HepG2 (cell line): ENCODE results near the gene CTAGE1. TPM values are rescaled to one million over a fixed set of nuclear protein-coding genes. Genes with fewer than 3 reads are reported as not detected.

Source experiments
- ATAC-seq: fragments of 200-7000 bp; cut with Tn5 transposase; 3 replicates; pipeline ENCODE4 v1.9.1; 2020; ENCODE audit warnings: mild to moderate bottlenecking, moderate library complexity
- BruUV-seq: library from RNA; stranded (reverse); fragments of 400-500 nt; replicated peaks from 2 replicates; lab custom pipeline; 2021; lab: Mats Ljungman, UMichigan
- CTCF ChIA-PET: fragments of 300-600 bp; formaldehyde crosslinking; extraction: SDS; loops from one replicate; lab custom pipeline; 2021; ENCODE audit warnings: low total read pairs, inconsistent platforms, low intra/inter-chr PET ratio; lab: Yijun Ruan, JAX
- POLR2A ChIA-PET: fragments of 350-600 bp; sonication (Branson Sonifier 250); formaldehyde crosslinking; loops from one replicate; lab custom pipeline; 2020; ENCODE audit warnings: antibody characterized with exemption, inconsistent platforms; lab: Yijun Ruan, JAX
- DNase-seq: peaks from one replicate; pipeline ENCODE4 v3.0.0-alpha.2; 2015; ENCODE audit warnings: low spot score
- FAIRE-seq: peaks from 3 replicates; lab custom pipeline; 2011; peaks lifted over from hg19 to GRCh38; lab: Jason Lieb, UNC
- H2AFZ ChIP-seq: one replicate; pipeline ENCODE4 v1.6.1; 2011; ENCODE audit warnings: low read length, inconsistent platforms
- H3K27ac ChIP-seq: fragments of 300-600 bp; 3 replicates; pipeline ENCODE4 v1.8.0; 2011; ENCODE audit warnings: mixed run types, mild to moderate bottlenecking, mixed read lengths, low read length, inconsistent platforms; ENCODE audit not compliant: insufficient read depth; ENCODE audit errors: extremely low read length
- H3K27me3 ChIP-seq, 2 experiments: fragments of 200-600 bp in 1 of 2; 2 replicates in 1 of 2; 3 replicates in 1 of 2; pipeline versions ENCODE4 v1.6.0 to v1.8.0; 2011; ENCODE audit warnings: low read length in 2 of 2, mild to moderate bottlenecking in 2 of 2, moderate library complexity in 2 of 2, inconsistent platforms in 1 of 2; ENCODE audit not compliant: insufficient read depth in 2 of 2, control insufficient read depth in 1 of 2
- H3K36me3 ChIP-seq, 2 experiments: fragments of 200-600 bp in 1 of 2; replicated peaks in 1 of 2; 2 replicates in 1 of 2; 3 replicates in 1 of 2; pipeline versions ENCODE4 v1.5.1 to v1.8.0; 2011; ENCODE audit warnings: low read length in 2 of 2, inconsistent platforms in 1 of 2; ENCODE audit not compliant: insufficient read depth in 2 of 2, control insufficient read depth in 1 of 2
- H3K4me1 ChIP-seq: 2 replicates; pipeline ENCODE4 v1.5.1; 2012; ENCODE audit warnings: low read length, inconsistent platforms; ENCODE audit not compliant: insufficient read depth
- H3K4me2 ChIP-seq: 2 replicates; pipeline ENCODE4 v1.6.0; 2011; ENCODE audit warnings: low read depth, low read length, inconsistent platforms
- H3K4me3 ChIP-seq, 3 experiments: fragments of 200-600 bp in 1 of 3; sonication (generic), shearing (Covaris generic) in 1 of 3; replicated peaks in 1 of 3; 2 replicates each; pipeline ENCODE4 v1.5.1; 2011 to 2016; ENCODE audit warnings: low read length in 3 of 3, inconsistent platforms in 2 of 3, low read depth in 2 of 3, mild to moderate bottlenecking in 2 of 3, control low read depth in 1 of 3, mixed read lengths in 1 of 3; ENCODE audit not compliant: insufficient read depth in 1 of 3
- H3K79me2 ChIP-seq: one replicate; pipeline ENCODE4 v1.6.1; 2011; ENCODE audit warnings: low read length, inconsistent platforms; ENCODE audit not compliant: insufficient read depth
- H3K9ac ChIP-seq: 2 replicates; pipeline ENCODE4 v1.6.0; 2011; ENCODE audit warnings: mild to moderate bottlenecking, low read depth, low read length, inconsistent platforms; ENCODE audit not compliant: insufficient read depth
- H3K9me3 ChIP-seq: 2 replicates; pipeline ENCODE4 v1.5.1; 2012; ENCODE audit warnings: mild to moderate bottlenecking, low read length
- H4K20me1 ChIP-seq: 2 replicates; pipeline ENCODE4 v1.6.0; 2011; ENCODE audit warnings: inconsistent platforms, mild to moderate bottlenecking, low read length, moderate library complexity; ENCODE audit not compliant: insufficient read depth
- FOXC1 ChIP-seq: sonication (generic); formaldehyde crosslinking; IDR thresholded peaks from 2 replicates; pipeline ENCODE4 v1.8.0; 2022; ENCODE audit warnings: mild to moderate bottlenecking, missing genetic modification reagents, borderline replicate concordance
- GZF1 ChIP-seq: sonication (generic); formaldehyde crosslinking; IDR thresholded peaks from 2 replicates; pipeline ENCODE4 v1.5.1; 2020; ENCODE audit warnings: mild to moderate bottlenecking, missing genetic modification reagents
- MED13 ChIP-seq: sonication (generic); formaldehyde crosslinking; IDR thresholded peaks from 2 replicates; pipeline ENCODE4 v1.5.0; 2020; ENCODE audit warnings: missing genetic modification reagents
- NPAS2 ChIP-seq: sonication (generic); formaldehyde crosslinking; IDR thresholded peaks from 2 replicates; pipeline ENCODE4 v1.8.0; 2022; ENCODE audit warnings: mild to moderate bottlenecking, missing genetic modification reagents, borderline replicate concordance
- POLR2AphosphoS2 ChIP-seq: IDR thresholded peaks from 2 replicates; pipeline ENCODE4 v1.6.1; 2011; ENCODE audit warnings: low read depth, low read length, improper control_type of control experiment
- SIN3A ChIP-seq: IDR thresholded peaks from 2 replicates; pipeline ENCODE4 v1.6.1; 2011; ENCODE audit warnings: low read depth, mild to moderate bottlenecking, control low read depth, low read length, borderline replicate concordance
- TAF15 ChIP-seq: fragments of 200-400 bp; formaldehyde crosslinking; IDR thresholded peaks from one replicate; pipeline ENCODE4 v1.6.1; 2018; ENCODE audit warnings: mild to moderate bottlenecking, low read depth, low read length; ENCODE audit not compliant: poor library complexity, severe bottlenecking
- ZBTB26 ChIP-seq: IDR thresholded peaks from 2 replicates; pipeline ENCODE4 v1.6.1; 2016; ENCODE audit warnings: missing compliant biosample characterization, missing genetic modification reagents, borderline replicate concordance
- ZFP82 ChIP-seq: sonication (generic); formaldehyde crosslinking; IDR thresholded peaks from 2 replicates; pipeline ENCODE4 v1.5.1; 2020; ENCODE audit warnings: mild to moderate bottlenecking, missing genetic modification reagents, borderline replicate concordance
- ZNF570 ChIP-seq: sonication (generic); formaldehyde crosslinking; IDR thresholded peaks from 2 replicates; pipeline ENCODE4 v1.4.0; 2020; ENCODE audit warnings: mild to moderate bottlenecking, missing genetic modification reagents, borderline replicate concordance
- ZSCAN25 ChIP-seq: sonication (generic); formaldehyde crosslinking; IDR thresholded peaks from 2 replicates; pipeline ENCODE4 v1.8.0; 2022; ENCODE audit warnings: mild to moderate bottlenecking, missing genetic modification reagents
- WGBS: methylation state at CpG from one replicate; pipeline ENCODE4 v1.1.6; 2017; ENCODE audit warnings: low lambda C conversion rate; 5-methylcytosine and 5-hydroxymethylcytosine counted together
- in situ Hi-C: cut with HindIII; loops from 2 replicates; pipeline ENCODE4 v1.10.0; 2017; ENCODE audit warnings: low pct_unique_long_range_greater_than_20kb; ENCODE audit not compliant: extremely low pct_ligation_motif_present
- intact Hi-C: fragments of 100-400 bp; cut with micrococcal nuclease; formaldehyde crosslinking; loops from one replicate; pipeline ENCODE4 v1.10.0; 2022; ENCODE audit not compliant: unreplicated experiment
- polyA plus RNA-seq, 8 experiments: library from polyadenylated mRNA; depleted of rRNA in 3 of 8; stranded (reverse) in 7 of 8; unstranded in 1 of 8; fragments of >200 nt; fragmentation: Illumina TruSeq in 4 of 8; extraction: Trizol in 4 of 8; gene quantifications; 2 replicates each; pipeline versions ENCODE4 v1.2.1 to v1.2.3, GENCODE V29; 2011 to 2016; ENCODE audit warnings: low read depth in 4 of 8, missing spikeins in 1 of 8, mixed read lengths in 1 of 8; ENCODE audit not compliant: insufficient read depth in 1 of 8
- total RNA-seq, 5 experiments: library from RNA; depleted of rRNA; stranded (reverse); fragments of >200 nt; fragmentation: Illumina TruSeq; extraction: Trizol; gene quantifications; 2 replicates each; pipeline ENCODE4 v1.2.3, GENCODE V29; 2016; ENCODE audit warnings: low read depth in 1 of 5
- TF ChIP-seq, protein P1 (sequence below): sonication (generic); formaldehyde crosslinking; IDR thresholded peaks from 2 replicates; pipeline ENCODE4 v1.4.0; 2020; ENCODE audit warnings: low read depth, mild to moderate bottlenecking, missing genetic modification reagents
- TF ChIP-seq, protein P2 (sequence below): fragments of 450-650 bp; IDR thresholded peaks from 2 replicates; pipeline ENCODE4 v1.6.1; 2016

The CTAGE1 gene
- total and polyA plus RNA-seq, 2 of the 13 experiments (the other 11 are each of a cell fraction or from before 2014, with no cell fraction given): 0.02 TPM; not detected in 1

DNA sequence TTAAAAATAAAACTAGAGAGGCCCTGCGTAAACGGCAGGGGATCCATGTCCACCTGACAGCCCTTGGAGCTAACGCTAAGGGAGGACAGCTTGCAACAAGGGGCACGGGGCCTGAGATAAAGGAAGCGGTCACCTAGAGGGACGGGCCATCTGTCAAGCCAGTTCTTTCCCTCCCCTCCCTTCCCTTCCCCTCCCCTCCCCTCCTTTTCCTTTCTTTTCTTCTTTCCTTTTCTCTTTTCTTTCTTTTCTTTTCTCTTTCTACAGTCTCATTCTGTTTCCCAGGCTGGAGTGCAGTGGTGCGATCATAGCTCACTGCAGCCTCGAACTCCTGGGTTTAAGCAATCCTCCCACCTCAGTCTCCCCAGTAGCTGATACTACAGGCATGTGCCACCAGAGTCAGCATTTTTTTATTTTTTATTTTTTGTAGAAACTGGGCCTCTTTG lies 34.5 kb upstream of the CTAGE1 start:
- BruUV-seq: no TSS peak
- H3K79me2 ChIP-seq: no peaks in the 10 kb centered on the region
- in situ Hi-C loops: no loop called here
- H3K27ac ChIP-seq: no peak overlapping the region
- TF ChIP-seq TAF15 (no peak), ZFP82 (CRISPR knock-in tag) (no peak), ZSCAN25 (CRISPR knock-in tag) (no peak)
- TF ChIP-seq, all 625 proteins: peak for 0
- POLR2A ChIA-PET: interaction anchor here (1.0 kb wide), 1 partner anchor 14 kb away, joined by 3 read pairs; no protein-coding TSS in a partner anchor
- no peaks in the 10 kb centered on the region for H3K36me3 ChIP-seq
- H3K9ac ChIP-seq: no peak overlapping the region
- DNase-seq (no peak), FAIRE-seq (no peak), ATAC-seq (no peak; the same call in 2 of the 3 replicates)
- H3K4me1 ChIP-seq: peaks cover 10% of the 10 kb centered on the region; the same call in 1 of the 2 replicates
- H4K20me1 ChIP-seq: no peaks in the 10 kb centered on the region
- intact Hi-C loops: no loop called here
- WGBS: 33% methylated on average over 8 of the region's 8 CpGs
- CTCF ChIA-PET: no interaction called here
- no peak overlapping the region for H2AFZ ChIP-seq
- peak overlapping the region in 1 of 3 experiments; percentile 10; a peak in 1 of 6 replicates for H3K4me3 ChIP-seq
- no peaks in the 10 kb centered on the region; the same call in 1 of the 2 replicates for H3K9me3 ChIP-seq
- H3K4me2 ChIP-seq: peak overlapping the region; percentile 49; the same call in 1 of the 2 replicates
- H3K27me3 ChIP-seq: peaks cover 0 to 9% of the 10 kb centered on the region in 2 experiments; a peak in 2 of 5 replicates

GRCh38 chr18:22451796-22452195 lies 34.1 kb upstream of the CTAGE1 start:
- no peaks in the 10 kb centered on the region; the same call in 1 of the 2 replicates for H3K9me3 ChIP-seq
- in situ Hi-C loops: no loop called here
- peak overlapping the region in 1 of 3 experiments; percentile 10; a peak in 1 of 6 replicates for H3K4me3 ChIP-seq
- no peak overlapping the region for H2AFZ ChIP-seq
- H3K4me1 ChIP-seq: peaks cover 10% of the 10 kb centered on the region; the same call in 1 of the 2 replicates
- intact Hi-C loops: no loop called here
- H3K27me3 ChIP-seq: peaks cover 0 to 9% of the 10 kb centered on the region in 2 experiments; a peak in 2 of 5 replicates
- ATAC-seq (no peak; the same call in 1 of the 3 replicates), FAIRE-seq (no peak), DNase-seq (no peak)
- H3K9ac ChIP-seq: no peak overlapping the region
- POLR2A ChIA-PET: no interaction called here
- 18% methylated on average over 5 of the region's 7 CpGs for WGBS
- no peaks in the 10 kb centered on the region for H3K36me3 ChIP-seq
- H3K79me2 ChIP-seq: no peaks in the 10 kb centered on the region
- no TSS peak for BruUV-seq
- no peaks in the 10 kb centered on the region for H4K20me1 ChIP-seq
- CTCF ChIA-PET: no interaction called here
- H3K4me2 ChIP-seq: peak overlapping the region; percentile 49; the same call in 1 of the 2 replicates
- H3K27ac ChIP-seq: no peak overlapping the region
- TF ChIP-seq GZF1 (CRISPR knock-in tag): no peak
- TF ChIP-seq POLR2AphosphoS2: no peak
- no peak for TF ChIP-seq ZNF570 (CRISPR knock-in tag)
- TF ChIP-seq, protein P1, sequence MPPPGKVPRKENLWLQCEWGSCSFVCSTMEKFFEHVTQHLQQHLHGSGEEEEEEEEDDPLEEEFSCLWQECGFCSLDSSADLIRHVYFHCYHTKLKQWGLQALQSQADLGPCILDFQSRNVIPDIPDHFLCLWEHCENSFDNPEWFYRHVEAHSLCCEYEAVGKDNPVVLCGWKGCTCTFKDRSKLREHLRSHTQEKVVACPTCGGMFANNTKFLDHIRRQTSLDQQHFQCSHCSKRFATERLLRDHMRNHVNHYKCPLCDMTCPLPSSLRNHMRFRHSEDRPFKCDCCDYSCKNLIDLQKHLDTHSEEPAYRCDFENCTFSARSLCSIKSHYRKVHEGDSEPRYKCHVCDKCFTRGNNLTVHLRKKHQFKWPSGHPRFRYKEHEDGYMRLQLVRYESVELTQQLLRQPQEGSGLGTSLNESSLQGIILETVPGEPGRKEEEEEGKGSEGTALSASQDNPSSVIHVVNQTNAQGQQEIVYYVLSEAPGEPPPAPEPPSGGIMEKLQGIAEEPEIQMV (CRISPR knock-in tag): no peak
- no peak for TF ChIP-seq MED13 (CRISPR knock-in tag)
- no peak for TF ChIP-seq NPAS2 (CRISPR knock-in tag)
- TF ChIP-seq ZBTB26 (CRISPR knock-in tag): no peak
- TF ChIP-seq, protein P2, sequence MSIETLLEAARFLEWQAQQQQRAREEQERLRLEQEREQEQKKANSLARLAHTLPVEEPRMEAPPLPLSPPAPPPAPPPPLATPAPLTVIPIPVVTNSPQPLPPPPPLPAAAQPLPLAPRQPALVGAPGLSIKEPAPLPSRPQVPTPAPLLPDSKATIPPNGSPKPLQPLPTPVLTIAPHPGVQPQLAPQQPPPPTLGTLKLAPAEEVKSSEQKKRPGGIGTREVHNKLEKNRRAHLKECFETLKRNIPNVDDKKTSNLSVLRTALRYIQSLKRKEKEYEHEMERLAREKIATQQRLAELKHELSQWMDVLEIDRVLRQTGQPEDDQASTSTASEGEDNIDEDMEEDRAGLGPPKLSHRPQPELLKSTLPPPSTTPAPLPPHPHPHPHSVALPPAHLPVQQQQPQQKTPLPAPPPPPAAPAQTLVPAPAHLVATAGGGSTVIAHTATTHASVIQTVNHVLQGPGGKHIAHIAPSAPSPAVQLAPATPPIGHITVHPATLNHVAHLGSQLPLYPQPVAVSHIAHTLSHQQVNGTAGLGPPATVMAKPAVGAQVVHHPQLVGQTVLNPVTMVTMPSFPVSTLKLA: no peak
- TF ChIP-seq FOXC1 (CRISPR knock-in tag): no peak
- TF ChIP-seq SIN3A: no peak
